Activated CD4-positive, alpha-beta T cell treated with anti-CD3 and anti-CD28 coated beads, Interleukin-2, amount 10 ng/mL, durations not matched to agents 24 days and 14 days (primary cell): ENCODE results near the gene PFDN4. TPM values are rescaled to one million over a fixed set of nuclear protein-coding genes. Genes with fewer than 3 reads are reported as not detected.
A peak's percentile ranks its signal among the peaks of the same experiment; 100 is the strongest.

Experiments used
- DNase-seq: peaks from one replicate; pipeline ENCODE4 v3.0.0; 2022
- H3K27ac Mint-ChIP-seq: one replicate; pipeline ENCODE4 v1.8.0; 2022; ENCODE audit warnings: mild to moderate bottlenecking, mixed read lengths
- H3K27me3 Mint-ChIP-seq: one replicate; pipeline ENCODE4 v1.8.0; 2022; ENCODE audit warnings: mixed read lengths
- H3K36me3 Mint-ChIP-seq: one replicate; pipeline ENCODE4 v1.8.0; 2022; ENCODE audit warnings: low read depth, mild to moderate bottlenecking, mixed read lengths
- H3K4me1 Mint-ChIP-seq: one replicate; pipeline ENCODE4 v1.8.0; 2021; ENCODE audit warnings: mixed read lengths
- H3K4me3 Mint-ChIP-seq: one replicate; pipeline ENCODE4 v1.8.0; 2022; ENCODE audit warnings: mild to moderate bottlenecking, moderate library complexity, mixed read lengths
- H3K9me3 Mint-ChIP-seq: one replicate; pipeline ENCODE4 v1.8.0; 2021; ENCODE audit warnings: mixed read lengths
- intact Hi-C: fragments of 100-400 bp; cut with micrococcal nuclease; formaldehyde crosslinking; loops from one replicate; pipeline ENCODE4 v1.15.1; 2023
- total RNA-seq: library from RNA; stranded (reverse); gene quantifications from 2 replicates; pipeline ENCODE4 v1.2.3, GENCODE V29; 2022

Gene PFDN4
- total RNA-seq, 1 donor from 2014 or later, result 72.2 TPM

- Mint-ChIP-seq H3K4me1 (peaks cover 6% of the 10 kb centered on the region), H3K9me3 (no peaks in the 10 kb centered on the region), H3K4me3 (no peak overlapping the region), H3K27ac (no peak overlapping the region), H3K36me3 (no peaks in the 10 kb centered on the region), H3K27me3 (peaks cover 67% of the 10 kb centered on the region)
- intact Hi-C loops, result no loop called here
- no peak for DNase-seq
These were observed 38.7 kb upstream of the PFDN4 start for GRCh38 chr20:54168961-54169862.

GRCh38 chr20:54170026-54170471 lies 37.8 kb upstream of the PFDN4 start:
- H3K4me3 Mint-ChIP-seq, result no peak overlapping the region
- intact Hi-C loops, result no loop called here
- H3K27ac Mint-ChIP-seq, result no peak overlapping the region
- H3K9me3 Mint-ChIP-seq, result no peaks in the 10 kb centered on the region
- H3K27me3 Mint-ChIP-seq, result peaks cover 75% of the 10 kb centered on the region
- no peaks in the 10 kb centered on the region for H3K36me3 Mint-ChIP-seq
- DNase-seq, result no peak
- H3K4me1 Mint-ChIP-seq, result peaks cover 13% of the 10 kb centered on the region

GRCh38 chr20:54170963-54171362 lies 36.9 kb upstream of the PFDN4 start:
- Mint-ChIP-seq H3K4me3 (no peak overlapping the region), H3K9me3 (no peaks in the 10 kb centered on the region), H3K27ac (no peak overlapping the region), H3K36me3 (no peaks in the 10 kb centered on the region), H3K4me1 (peaks cover 13% of the 10 kb centered on the region), H3K27me3 (peaks cover 79% of the 10 kb centered on the region)
- intact Hi-C loops, result no loop called here
- DNase-seq, result no peak

DNA sequence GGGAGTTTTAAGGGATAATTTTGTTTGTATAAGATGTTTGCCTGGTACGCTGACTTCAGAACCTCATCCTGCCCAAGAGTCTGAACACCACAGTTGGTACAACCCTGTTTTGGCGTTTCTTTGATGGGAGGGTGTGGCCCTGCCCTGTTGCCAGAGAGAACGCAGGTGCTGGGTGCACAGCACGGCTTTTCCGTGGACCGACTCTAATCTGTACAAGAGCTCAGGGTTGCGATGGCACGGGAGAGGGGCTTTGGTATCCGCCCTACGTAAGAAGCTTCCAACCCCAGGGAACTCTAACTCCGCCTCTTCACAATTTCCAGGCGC lies 35.4 kb upstream of the PFDN4 start:
- Mint-ChIP-seq H3K4me3 (peak overlapping the region; percentile 17), H3K27ac (no peak overlapping the region), H3K27me3 (peaks cover 76% of the 10 kb centered on the region), H3K36me3 (no peaks in the 10 kb centered on the region), H3K4me1 (peaks cover 13% of the 10 kb centered on the region), H3K9me3 (no peaks in the 10 kb centered on the region)
- intact Hi-C loops, result no loop called here
- DNase-seq, result no peak

DNA sequence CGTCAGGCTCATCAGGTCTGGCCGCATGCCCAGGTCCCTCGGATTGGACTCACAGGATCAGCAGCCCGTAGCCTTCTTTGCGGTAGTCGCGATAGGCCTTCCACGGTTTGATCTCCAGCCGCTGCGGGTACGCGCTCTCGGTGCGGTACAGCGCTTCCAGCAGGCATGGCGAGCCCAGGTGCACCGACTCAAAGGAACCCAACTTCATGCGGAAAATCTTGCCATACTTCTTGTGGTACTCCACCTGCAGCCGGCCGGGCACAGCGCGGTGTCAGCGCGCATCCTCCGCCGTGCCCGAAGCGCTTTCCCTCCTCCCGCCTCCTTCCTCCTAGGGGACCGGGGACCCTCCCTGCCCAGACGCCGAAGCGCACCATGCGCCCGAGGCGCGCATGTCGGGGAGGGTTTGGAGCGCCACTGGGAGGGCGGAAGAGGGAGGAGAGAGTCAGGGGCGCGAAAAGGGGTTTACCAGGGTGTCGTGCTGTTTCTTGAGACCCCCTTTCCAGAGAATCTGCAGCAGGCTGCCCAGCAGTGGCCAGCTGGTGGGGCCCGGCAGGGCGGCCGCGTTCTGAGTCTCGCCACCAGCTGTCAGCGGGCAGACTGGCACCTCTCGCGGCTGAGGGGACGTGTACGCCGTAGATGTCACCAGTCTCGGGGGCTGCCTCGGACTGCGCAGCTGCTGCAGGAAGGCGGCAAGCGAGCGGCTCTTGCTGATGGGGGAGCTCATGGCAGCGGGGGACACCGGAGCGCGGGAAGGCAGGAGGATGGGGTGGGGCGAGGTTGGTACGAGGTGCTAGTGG lies 34.8 kb upstream of the PFDN4 start:
- intact Hi-C loops, result no loop called here
- Mint-ChIP-seq H3K27me3 (peaks cover 72% of the 10 kb centered on the region), H3K27ac (no peak overlapping the region), H3K4me1 (peaks cover 13% of the 10 kb centered on the region), H3K9me3 (no peaks in the 10 kb centered on the region), H3K36me3 (no peaks in the 10 kb centered on the region), H3K4me3 (peak overlapping the region; percentile 56)
- no peak for DNase-seq

- intact Hi-C loops, result no loop called here
- Mint-ChIP-seq H3K9me3 (no peaks in the 10 kb centered on the region), H3K4me1 (peaks cover 13% of the 10 kb centered on the region), H3K4me3 (peak within 1 kb of the TSS; percentile 70), H3K27me3 (peaks cover 70% of the 10 kb centered on the region), H3K36me3 (no peaks in the 10 kb centered on the region), H3K27ac (no peak within 1 kb of the TSS)
- DNase-seq, result no peak
These were observed 34.0 kb upstream of the PFDN4 start, which contains the start of gene CYP24A1 for GRCh38 chr20:54173653-54174456. CYP24A1 (minus strand) TSS chr20:54173986; CDS start chr20:54173579, 407 bp downstream.

GRCh38 chr20:54174457-54175175 lies 33.3 kb upstream of the PFDN4 start:
- Mint-ChIP-seq H3K4me1 (peaks cover 13% of the 10 kb centered on the region), H3K27ac (no peak overlapping the region), H3K4me3 (peak overlapping the region; percentile 70), H3K36me3 (no peaks in the 10 kb centered on the region), H3K27me3 (peaks cover 63% of the 10 kb centered on the region), H3K9me3 (no peaks in the 10 kb centered on the region)
- intact Hi-C loops, result no loop called here
- DNase-seq, result no peak

DNA sequence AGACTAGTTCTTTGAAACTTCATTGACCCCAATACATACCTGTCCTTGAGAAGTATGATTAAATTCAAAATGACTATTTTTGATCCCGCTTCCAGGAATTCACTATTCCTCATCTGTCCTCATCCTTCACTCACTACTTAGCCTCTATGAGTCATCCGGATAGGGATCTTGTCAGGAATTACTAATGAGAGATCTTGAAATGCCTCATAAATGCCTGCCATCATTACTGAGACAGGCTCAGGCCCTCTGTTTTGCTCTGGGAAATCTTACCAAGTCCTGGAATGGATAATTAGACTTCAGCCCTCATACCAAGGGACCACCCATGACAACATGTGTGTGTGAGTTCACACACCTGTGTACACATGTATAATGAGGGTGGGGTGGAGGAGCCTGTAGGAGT lies 31.3 kb upstream of the PFDN4 start:
- DNase-seq, result no peak
- Mint-ChIP-seq H3K9me3 (no peaks in the 10 kb centered on the region), H3K27ac (no peak overlapping the region), H3K27me3 (peaks cover 52% of the 10 kb centered on the region), H3K4me3 (no peak overlapping the region), H3K36me3 (no peaks in the 10 kb centered on the region), H3K4me1 (peaks cover 13% of the 10 kb centered on the region)
- intact Hi-C loops, result no loop called here

DNA sequence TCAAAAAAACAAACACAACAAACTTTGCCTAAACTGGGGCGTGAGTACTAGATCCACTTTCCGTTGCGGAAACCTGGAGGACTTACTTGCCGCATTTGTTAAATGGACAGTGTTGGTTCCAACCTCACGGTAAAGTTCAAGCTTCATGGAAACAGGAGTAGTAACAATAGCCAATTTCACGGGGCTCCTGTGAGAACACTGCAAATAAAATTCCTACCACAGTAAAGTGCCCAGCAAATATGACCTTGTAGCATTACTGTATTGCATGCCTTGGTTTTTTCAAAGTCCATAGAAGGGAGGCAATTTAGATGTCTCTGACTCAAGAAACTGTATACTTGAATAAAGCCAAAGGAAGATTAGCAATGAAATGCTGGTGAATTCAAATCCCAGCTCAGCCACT lies 30.5 kb upstream of the PFDN4 start:
- peaks cover 13% of the 10 kb centered on the region for H3K4me1 Mint-ChIP-seq
- no peaks in the 10 kb centered on the region for H3K9me3 Mint-ChIP-seq
- no peaks in the 10 kb centered on the region for H3K36me3 Mint-ChIP-seq
- intact Hi-C loops, result no loop called here
- no peak overlapping the region for H3K27ac Mint-ChIP-seq
- H3K27me3 Mint-ChIP-seq, result peaks cover 44% of the 10 kb centered on the region
- DNase-seq, result no peak
- H3K4me3 Mint-ChIP-seq, result no peak overlapping the region

GRCh38 chr20:54178256-54178655 lies 29.6 kb upstream of the PFDN4 start:
- intact Hi-C loops, result no loop called here
- Mint-ChIP-seq H3K9me3 (no peaks in the 10 kb centered on the region), H3K4me3 (no peak overlapping the region), H3K27ac (no peak overlapping the region), H3K27me3 (peaks cover 41% of the 10 kb centered on the region), H3K4me1 (peaks cover 12% of the 10 kb centered on the region), H3K36me3 (no peaks in the 10 kb centered on the region)
- DNase-seq, result no peak

DNA sequence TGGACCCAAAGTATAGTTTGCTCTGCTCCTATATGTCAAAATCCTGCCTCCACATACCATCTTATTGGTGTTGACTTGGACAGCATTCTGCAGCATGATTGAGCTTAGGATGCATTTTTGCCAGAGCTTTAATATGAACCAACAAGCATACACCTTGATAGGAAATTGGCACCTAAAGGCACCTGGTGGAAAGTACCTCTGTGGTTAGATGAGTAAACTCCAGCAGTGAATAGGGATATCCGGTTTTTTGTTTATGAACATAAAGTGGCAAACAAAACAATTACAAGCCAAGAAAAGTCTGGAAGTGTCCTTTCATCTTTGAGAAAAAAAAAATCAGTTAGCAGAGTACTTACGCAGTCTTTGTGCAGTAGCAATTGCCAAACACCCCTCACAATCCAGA lies 27.9 kb upstream of the PFDN4 start:
- Mint-ChIP-seq H3K4me3 (no peak overlapping the region), H3K36me3 (no peaks in the 10 kb centered on the region), H3K9me3 (no peaks in the 10 kb centered on the region), H3K27ac (no peak overlapping the region), H3K4me1 (peaks cover under 1% of the 10 kb centered on the region), H3K27me3 (peaks cover 38% of the 10 kb centered on the region)
- intact Hi-C loops, result no loop called here
- DNase-seq, result no peak

DNA sequence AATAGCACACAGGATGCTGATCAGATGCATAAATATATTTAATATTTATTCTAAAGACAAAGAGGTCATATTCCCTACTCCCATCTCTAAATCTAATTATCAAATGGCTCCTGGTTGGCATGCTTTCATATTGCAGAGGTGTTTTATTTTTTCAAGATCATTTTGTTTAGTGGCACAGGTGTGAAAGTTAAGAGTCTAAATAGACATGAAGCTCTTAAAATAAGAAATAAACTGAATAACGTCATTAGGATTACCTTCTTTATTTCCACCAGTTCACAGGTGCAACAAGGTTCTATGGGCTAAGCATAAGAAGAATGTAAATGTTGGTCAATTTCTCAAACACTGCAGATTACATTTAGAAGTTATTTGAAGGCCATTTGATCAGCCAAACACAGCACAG lies 27.0 kb upstream of the PFDN4 start:
- Mint-ChIP-seq H3K9me3 (no peaks in the 10 kb centered on the region), H3K36me3 (no peaks in the 10 kb centered on the region), H3K27ac (no peak overlapping the region), H3K4me3 (no peak overlapping the region), H3K27me3 (peaks cover 33% of the 10 kb centered on the region), H3K4me1 (no peaks in the 10 kb centered on the region)
- DNase-seq, result no peak
- intact Hi-C loops, result no loop called here

GRCh38 chr20:54184071-54184470 lies 23.8 kb upstream of the PFDN4 start:
- intact Hi-C loops, result no loop called here
- no peaks in the 10 kb centered on the region for H3K36me3 Mint-ChIP-seq
- H3K4me3 Mint-ChIP-seq, result no peak overlapping the region
- no peaks in the 10 kb centered on the region for H3K4me1 Mint-ChIP-seq
- DNase-seq, result no peak
- no peaks in the 10 kb centered on the region for H3K9me3 Mint-ChIP-seq
- H3K27ac Mint-ChIP-seq, result no peak overlapping the region
- peaks cover 26% of the 10 kb centered on the region for H3K27me3 Mint-ChIP-seq
